ENCODE data around the gene C9orf85. TPM values are rescaled to one million over a fixed set of nuclear protein-coding genes. Genes with fewer than 3 reads are reported as not detected.

The C9orf85 gene
- total and polyA plus RNA-seq, 2 of the 4 experiments (the other 2 are of a cell fraction): 4.3 to 8.4 TPM

- no TSS peak for BruUV-seq (replicated peaks)
- Histone ChIP-seq H3K36me3 (ENCODE audit: control insufficient read depth, insufficient read depth, low read length) (no peaks in the 10 kb centered on the region), H2AK9ac (replicated peaks; ENCODE audit: low read depth, low read length, poor library complexity) (no peak overlapping the region), H4K91ac (ENCODE audit: insufficient read depth, low read depth, low read length) (no peak overlapping the region), H2BK120ac (ENCODE audit: low read depth, low read length) (no peak overlapping the region), H3K4me3 (ENCODE audit: insufficient read depth, low read depth, low read length) (no peak overlapping the region), H3K4ac (ENCODE audit: low read depth, low read length) (no peak overlapping the region), H4K20me1 (ENCODE audit: insufficient read depth, low read length) (no peaks in the 10 kb centered on the region; the same call in none of the 2 replicates), H3K4me2 (ENCODE audit: low read depth, low read length) (no peak overlapping the region), H3K23ac (ENCODE audit: low read depth, low read length) (no peak overlapping the region), H2BK15ac (ENCODE audit: low read depth, low read length) (no peak overlapping the region), H3K18ac (ENCODE audit: low read depth, low read length) (no peak overlapping the region), H3K79me1 (ENCODE audit: low read depth in 1 of 2, low read length in 2 of 2) (peaks cover 10 to 11% of the 10 kb centered on the region in 2 experiments; a peak in 2 of 4 replicates), H3K56ac (ENCODE audit: extremely low read depth, insufficient read depth, low read length) (no peak overlapping the region), H2AK5ac (ENCODE audit: low read depth, low read length) (no peak overlapping the region), H2BK20ac (ENCODE audit: low read depth, low read length) (no peak overlapping the region), H3K9me3 (ENCODE audit: control insufficient read depth, insufficient read depth, low read length) (peaks cover 3% of the 10 kb centered on the region), H3K4me1 (ENCODE audit: control insufficient read depth, insufficient read depth, low read length) (0 out of 2 replicates have a peak, but pooled peaks cover 1% of the 10 kb centered on the region), H2BK5ac (ENCODE audit: low read depth, low read length, poor library complexity, severe bottlenecking) (no peak overlapping the region), H2AFZ (replicated peaks; ENCODE audit: low read length, poor library complexity) (no peak overlapping the region), H3K9ac (ENCODE audit: low read depth, low read length) (no peak overlapping the region), H3K27ac (ENCODE audit: insufficient read depth, low read length) (no peak overlapping the region), H3K9me1 (ENCODE audit: insufficient read depth, low read length) (no peaks in the 10 kb centered on the region), H3K27me3 (ENCODE audit: control insufficient read depth, insufficient read depth, low read length) (no peaks in the 10 kb centered on the region), H4K5ac (ENCODE audit: low read depth, low read length) (no peak overlapping the region), H3K14ac (replicated peaks; ENCODE audit: low read depth, low read length) (no peak overlapping the region), H4K8ac (ENCODE audit: low read depth in 2 of 2, low read length in 2 of 2) (no peak overlapping the region)
- no peak for ATAC-seq (ENCODE audit: low read depth)
- ChIA-PET POLR2A (ENCODE audit: unreplicated experiment) (no interaction called here), CTCF (no interaction called here)
- DNase-seq: no peak
- intact Hi-C loops (cut with micrococcal nuclease) (no loop called here), dilution Hi-C loops (cut with HindIII; ENCODE audit: low sequenced_read_pairs, unreplicated experiment) (no loop called here), in situ Hi-C loops (cut with MboI; ENCODE audit: low sequenced_read_pairs) (no loop called here)
- TF ChIP-seq POLR2A (IDR thresholded peaks at IDR 0.05; ENCODE audit: low read depth, low read length) (no peak), FOS (IDR thresholded peaks at IDR 0.05; ENCODE audit: low read depth, low read length) (no peak), MAZ (IDR thresholded peaks at IDR 0.05; ENCODE audit: borderline replicate concordance, low read depth, low read length) (no peak), MXI1 (IDR thresholded peaks at IDR 0.05; ENCODE audit: borderline replicate concordance, low read depth, low read length) (no peak), CEBPB (IDR thresholded peaks at IDR 0.05; ENCODE audit: low read depth, low read length) (no peak), NFE2L2 (IDR thresholded peaks at IDR 0.05; ENCODE audit: low read depth, low read length) (no peak), SMC3 (IDR thresholded peaks at IDR 0.05; ENCODE audit: low read depth, low read length) (no peak), MAFK (IDR thresholded peaks at IDR 0.05; ENCODE audit: low read depth, low read length) (no peak), ELK1 (IDR thresholded peaks at IDR 0.05; ENCODE audit: borderline replicate concordance, low read depth, low read length) (no peak), RAD21 (IDR thresholded peaks at IDR 0.05; ENCODE audit: low read length) (no peak), RFX5 (IDR thresholded peaks at IDR 0.05; ENCODE audit: low read depth, low read length) (no peak)
- TF ChIP-seq, protein P1, sequence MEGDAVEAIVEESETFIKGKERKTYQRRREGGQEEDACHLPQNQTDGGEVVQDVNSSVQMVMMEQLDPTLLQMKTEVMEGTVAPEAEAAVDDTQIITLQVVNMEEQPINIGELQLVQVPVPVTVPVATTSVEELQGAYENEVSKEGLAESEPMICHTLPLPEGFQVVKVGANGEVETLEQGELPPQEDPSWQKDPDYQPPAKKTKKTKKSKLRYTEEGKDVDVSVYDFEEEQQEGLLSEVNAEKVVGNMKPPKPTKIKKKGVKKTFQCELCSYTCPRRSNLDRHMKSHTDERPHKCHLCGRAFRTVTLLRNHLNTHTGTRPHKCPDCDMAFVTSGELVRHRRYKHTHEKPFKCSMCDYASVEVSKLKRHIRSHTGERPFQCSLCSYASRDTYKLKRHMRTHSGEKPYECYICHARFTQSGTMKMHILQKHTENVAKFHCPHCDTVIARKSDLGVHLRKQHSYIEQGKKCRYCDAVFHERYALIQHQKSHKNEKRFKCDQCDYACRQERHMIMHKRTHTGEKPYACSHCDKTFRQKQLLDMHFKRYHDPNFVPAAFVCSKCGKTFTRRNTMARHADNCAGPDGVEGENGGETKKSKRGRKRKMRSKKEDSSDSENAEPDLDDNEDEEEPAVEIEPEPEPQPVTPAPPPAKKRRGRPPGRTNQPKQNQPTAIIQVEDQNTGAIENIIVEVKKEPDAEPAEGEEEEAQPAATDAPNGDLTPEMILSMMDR (conservative IDR thresholded peaks at IDR 0.05; ENCODE audit: low read depth, low read length): no peak
These were observed 27.4 kb upstream of the C9orf85 start for GRCh38 chr9:71884005-71884404.
